Esophagus squamous epithelium (tissue), 4 donors: Measurements from ENCODE around the gene TEX13D.

ENCODE experiments used
- CTCF ChIP-seq, 6 experiments: fragments of 450-650 bp in 4 of 6; fragments of 200-600 bp in 2 of 6; sonication (generic) in 2 of 6; IDR thresholded peaks; one replicate each; pipeline ENCODE4 v1.5.1; 2016 to 2019; ENCODE audit warnings: antibody characterized with exemption in 6 of 6, mild to moderate bottlenecking in 4 of 6, moderate library complexity in 4 of 6
- POLR2A ChIP-seq, 4 donors: fragments of 450-650 bp; IDR thresholded peaks; one replicate each; pipeline ENCODE4 v1.6.1; 2017; ENCODE audit warnings: antibody characterized with exemption in 4 of 4, mild to moderate bottlenecking in 4 of 4, moderate library complexity in 3 of 4

GRCh38 chrX:124358800-124359383 lies 26.4 kb downstream of the TEX13D start:
- TF ChIP-seq CTCF (IDR thresholded peaks at IDR 0.05) (no peak), POLR2A (IDR thresholded peaks at IDR 0.05) (no peak)
